Esophagus muscularis mucosa (tissue), 4 donors: ENCODE data around the gene CDKL4. TPM values are rescaled to one million over a fixed set of nuclear protein-coding genes. Genes with fewer than 3 reads are reported as not detected.

Experiments used
- DNase-seq: peaks from one replicate; pipeline ENCODE4 v3.0.0-alpha.2; 2017; ENCODE audit errors: extremely low spot score
- H3K27ac ChIP-seq, 4 donors: fragments of 200-600 bp; sonication (generic); replicated peaks in 1 of 4; 1 replicate in 3 of 4; 2 replicates in 1 of 4; pipeline ENCODE4 v1.5.1; 2016 to 2019; ENCODE audit warnings: mild to moderate bottlenecking in 1 of 4
- H3K27me3 ChIP-seq, 4 donors: fragments of 200-600 bp; sonication (generic); one replicate each; pipeline versions ENCODE4 v1.5.1 to v1.6.0; 2016 to 2019
- H3K36me3 ChIP-seq, 4 donors: fragments of 200-600 bp; sonication (generic); one replicate each; pipeline ENCODE4 v1.5.1; 2016 to 2019
- H3K4me1 ChIP-seq, 4 donors: fragments of 200-600 bp; sonication (generic); one replicate each; pipeline ENCODE4 v1.5.1; 2016 to 2019
- H3K4me3 ChIP-seq, 4 donors: fragments of 200-600 bp; sonication (generic); 1 replicate in 2 of 4; 2 replicates in 2 of 4; pipeline ENCODE4 v1.5.1; 2016 to 2019; ENCODE audit warnings: mild to moderate bottlenecking in 4 of 4, moderate library complexity in 1 of 4
- H3K9me3 ChIP-seq, 4 donors: fragments of 200-600 bp; sonication (generic); 1 replicate in 3 of 4; 2 replicates in 1 of 4; pipeline ENCODE4 v1.5.1; 2016 to 2019
- EP300 ChIP-seq: sonication (generic); formaldehyde crosslinking; IDR thresholded peaks from one replicate; pipeline ENCODE4 v1.6.1; 2017; ENCODE audit warnings: antibody characterized with exemption
- POLR2A ChIP-seq: fragments of 450-650 bp; IDR thresholded peaks from one replicate; pipeline ENCODE4 v1.6.1; 2017; ENCODE audit warnings: antibody characterized with exemption, moderate library complexity, mild to moderate bottlenecking, low read depth
- POLR2AphosphoS5 ChIP-seq, 2 donors: sonication (generic); formaldehyde crosslinking; IDR thresholded peaks; one replicate each; pipeline ENCODE4 v1.6.1; 2017; ENCODE audit warnings: antibody characterized with exemption in 2 of 2
- WGBS: methylation state at CpG from one replicate; pipeline ENCODE4 v1.1.5; 2018; 5-methylcytosine and 5-hydroxymethylcytosine counted together
- intact Hi-C: fragments of 100-400 bp; cut with DNase I; formaldehyde crosslinking; loops from one replicate; pipeline ENCODE4 v1.15.1; 2023
- total RNA-seq, 4 donors: library from RNA; depleted of rRNA; stranded (reverse); fragments of >200 nt; gene quantifications; one replicate each; pipeline versions ENCODE4 v1.1.0 to v1.2.1, GENCODE V29; 2016
- TF ChIP-seq, protein P1 (sequence below), 3 experiments: fragments of 200-600 bp in 2 of 3; fragments of 450-650 bp in 1 of 3; sonication (generic) in 2 of 3; IDR thresholded peaks; one replicate each; pipeline ENCODE4 v1.5.1; 2017 to 2019; ENCODE audit warnings: antibody characterized with exemption in 3 of 3, mild to moderate bottlenecking in 2 of 3, moderate library complexity in 1 of 3

The CDKL4 gene
- total RNA-seq, 4 donors from 2014 or later = 0.40 to 3.7 (median 1.1) TPM

DNA sequence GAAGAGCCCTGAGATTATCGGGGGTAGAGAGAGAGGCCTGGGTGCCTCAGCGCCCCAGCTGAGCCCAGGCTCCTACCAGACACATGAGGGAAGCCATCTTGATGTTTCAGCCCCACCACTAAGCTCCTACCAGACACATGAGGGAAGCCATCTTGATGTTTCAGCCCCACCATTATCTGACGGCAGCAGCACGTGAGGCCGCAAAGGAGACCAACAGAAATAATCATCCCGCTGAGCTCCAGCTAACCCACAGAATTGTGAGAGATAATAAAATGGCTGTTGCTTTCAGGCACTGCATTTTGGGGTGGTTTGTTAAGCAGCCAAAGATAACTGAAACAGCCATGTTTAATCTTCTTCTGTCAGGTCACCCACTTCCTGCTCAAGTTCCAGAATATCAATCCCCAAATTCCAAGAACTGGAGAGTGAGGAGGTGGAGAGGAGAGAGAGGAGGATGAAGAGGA lies 93.6 kb downstream of the CDKL4 start:
- Histone ChIP-seq H3K27me3 (no peaks in the 10 kb centered on the region), H3K4me1 (no peaks in the 10 kb centered on the region), H3K9me3 (no peaks in the 10 kb centered on the region), H3K27ac (no peak overlapping the region), H3K4me3 (no peak overlapping the region), H3K36me3 (no peaks in the 10 kb centered on the region)
- intact Hi-C loops = no loop called here
- no peak for DNase-seq
- TF ChIP-seq POLR2AphosphoS5 (IDR thresholded peaks at IDR 0.05) = no peak
- TF ChIP-seq POLR2A = no peak
- TF ChIP-seq, protein P1, sequence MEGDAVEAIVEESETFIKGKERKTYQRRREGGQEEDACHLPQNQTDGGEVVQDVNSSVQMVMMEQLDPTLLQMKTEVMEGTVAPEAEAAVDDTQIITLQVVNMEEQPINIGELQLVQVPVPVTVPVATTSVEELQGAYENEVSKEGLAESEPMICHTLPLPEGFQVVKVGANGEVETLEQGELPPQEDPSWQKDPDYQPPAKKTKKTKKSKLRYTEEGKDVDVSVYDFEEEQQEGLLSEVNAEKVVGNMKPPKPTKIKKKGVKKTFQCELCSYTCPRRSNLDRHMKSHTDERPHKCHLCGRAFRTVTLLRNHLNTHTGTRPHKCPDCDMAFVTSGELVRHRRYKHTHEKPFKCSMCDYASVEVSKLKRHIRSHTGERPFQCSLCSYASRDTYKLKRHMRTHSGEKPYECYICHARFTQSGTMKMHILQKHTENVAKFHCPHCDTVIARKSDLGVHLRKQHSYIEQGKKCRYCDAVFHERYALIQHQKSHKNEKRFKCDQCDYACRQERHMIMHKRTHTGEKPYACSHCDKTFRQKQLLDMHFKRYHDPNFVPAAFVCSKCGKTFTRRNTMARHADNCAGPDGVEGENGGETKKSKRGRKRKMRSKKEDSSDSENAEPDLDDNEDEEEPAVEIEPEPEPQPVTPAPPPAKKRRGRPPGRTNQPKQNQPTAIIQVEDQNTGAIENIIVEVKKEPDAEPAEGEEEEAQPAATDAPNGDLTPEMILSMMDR (IDR thresholded peaks at IDR 0.05) = no peak
- TF ChIP-seq EP300 = no peak
- WGBS = 92% methylated on average over 6 of the region's 6 CpGs

DNA sequence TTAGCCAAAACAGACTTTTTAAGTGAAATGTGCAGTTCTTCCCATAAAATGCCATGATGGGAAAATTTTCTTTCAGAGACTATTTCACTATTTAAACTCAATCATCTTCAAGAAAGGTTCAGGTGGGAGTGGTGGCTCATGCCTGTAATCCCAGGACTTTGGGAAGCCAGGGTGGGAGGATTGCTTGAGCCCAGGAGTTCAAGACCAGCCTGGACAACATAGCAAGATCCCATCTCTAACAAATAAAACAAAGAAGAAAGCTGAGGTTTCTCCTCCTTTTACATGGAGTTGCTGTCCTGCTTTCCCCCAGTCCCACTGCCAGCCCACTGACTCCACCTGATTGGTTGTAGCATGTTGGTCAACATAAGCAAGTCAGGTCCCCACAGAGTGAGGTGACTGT lies 97.1 kb downstream of the CDKL4 start:
- Histone ChIP-seq H3K9me3 (no peaks in the 10 kb centered on the region), H3K4me3 (no peak overlapping the region), H3K27ac (no peak overlapping the region), H3K36me3 (no peaks in the 10 kb centered on the region), H3K4me1 (peaks cover 5 to 10% (median 7%) of the 10 kb centered on the region in 4 donors), H3K27me3 (no peaks in the 10 kb centered on the region)
- no peak for DNase-seq
- intact Hi-C loops = no loop called here
- TF ChIP-seq POLR2AphosphoS5 (IDR thresholded peaks at IDR 0.05) (no peak), EP300 (no peak), POLR2A (no peak)
- TF ChIP-seq, protein P1 (IDR thresholded peaks at IDR 0.05) = no peak

DNA sequence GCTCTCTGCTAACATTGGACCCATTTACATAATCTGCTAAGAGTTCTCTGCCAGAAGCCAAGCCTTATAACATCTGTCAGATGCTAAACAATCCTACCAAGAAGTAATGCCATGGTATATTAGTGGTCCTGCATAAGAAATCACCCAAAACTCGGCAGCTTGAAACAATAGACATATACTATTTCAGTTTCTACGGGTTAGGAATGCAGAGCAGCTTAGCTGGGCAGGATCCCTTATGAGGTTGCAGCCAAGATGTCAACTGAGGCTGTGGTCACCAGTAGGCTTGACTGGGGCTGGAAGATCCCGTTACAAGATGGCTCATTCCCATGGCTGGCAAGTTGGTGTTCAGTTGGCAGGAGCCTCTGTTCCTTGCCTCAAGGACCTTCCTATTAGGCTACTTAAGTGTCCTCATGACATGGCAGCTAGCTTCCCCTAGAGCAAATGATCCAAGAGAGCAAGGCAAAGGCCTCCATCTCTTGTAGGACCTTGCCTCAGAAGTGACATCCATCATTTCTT lies 97.8 kb downstream of the CDKL4 start:
- peaks cover 11 to 17% (median 14%) of the 10 kb centered on the region in 4 donors for H3K4me1 ChIP-seq
- no peak for DNase-seq
- no peak overlapping the region for H3K4me3 ChIP-seq
- TF ChIP-seq, protein P1 (IDR thresholded peaks at IDR 0.05) = no peak
- TF ChIP-seq EP300 (no peak), POLR2A (no peak), POLR2AphosphoS5 (IDR thresholded peaks at IDR 0.05) (no peak)
- intact Hi-C loops = no loop called here
- H3K27me3 ChIP-seq = no peaks in the 10 kb centered on the region
- no peaks in the 10 kb centered on the region for H3K36me3 ChIP-seq
- 83% methylated on average over 2 of the region's 3 CpGs for WGBS
- H3K27ac ChIP-seq = no peak overlapping the region
- H3K9me3 ChIP-seq = no peaks in the 10 kb centered on the region

DNA sequence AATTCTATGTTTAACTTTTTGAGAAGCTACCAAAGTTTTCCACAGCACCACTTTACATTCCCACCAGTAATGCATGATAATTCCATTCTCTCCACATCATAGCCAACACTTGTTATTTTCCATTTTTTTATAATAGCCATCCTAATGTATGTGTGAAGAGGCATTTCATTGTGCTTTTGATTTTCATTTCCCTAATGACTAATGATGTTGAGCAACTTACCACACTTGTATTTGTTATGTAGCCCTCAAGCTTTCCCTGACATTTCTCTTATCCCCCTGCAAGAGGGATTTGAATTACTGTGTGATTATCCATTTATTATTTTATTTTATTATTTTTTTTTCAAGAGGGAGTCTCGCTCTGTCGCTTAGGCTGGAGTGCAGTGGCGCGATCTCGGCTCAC lies 99.4 kb downstream of the CDKL4 start:
- Histone ChIP-seq H3K27me3 (no peaks in the 10 kb centered on the region), H3K4me3 (no peak overlapping the region), H3K36me3 (no peaks in the 10 kb centered on the region), H3K4me1 (peaks cover 11 to 31% (median 18%) of the 10 kb centered on the region in 4 donors), H3K27ac (no peak overlapping the region), H3K9me3 (no peaks in the 10 kb centered on the region)
- TF ChIP-seq, protein P1 (IDR thresholded peaks at IDR 0.05) = no peak
- no peak for TF ChIP-seq EP300
- WGBS = 98% methylated on average over 5 of the region's 5 CpGs
- intact Hi-C loops = no loop called here
- DNase-seq = no peak
